Skeletal muscle satellite cell (primary cell): ENCODE results near the gene MYBBP1A.

Source experiments
- H3K27me3 ChIP-seq: 2 replicates; pipeline ENCODE4 v1.7.0; 2013; ENCODE audit warnings: low read length; ENCODE audit not compliant: control insufficient read depth, insufficient read depth
- H3K36me3 ChIP-seq: 2 replicates; pipeline ENCODE4 v1.7.0; 2013; ENCODE audit warnings: mild to moderate bottlenecking, control low read depth, low read length; ENCODE audit not compliant: insufficient read depth
- H3K4me1 ChIP-seq: 2 replicates; pipeline ENCODE4 v1.7.0; 2013; ENCODE audit warnings: low read length; ENCODE audit not compliant: control insufficient read depth, insufficient read depth
- H3K4me2 ChIP-seq: 2 replicates; pipeline ENCODE4 v1.7.0; 2013; ENCODE audit warnings: mild to moderate bottlenecking, low read length
- H3K4me3 ChIP-seq: 2 replicates; pipeline ENCODE4 v1.7.0; 2013; ENCODE audit warnings: low read length
- H3K9ac ChIP-seq: 2 replicates; pipeline ENCODE4 v1.7.0; 2013; ENCODE audit warnings: mild to moderate bottlenecking, low read depth, low read length, moderate library complexity
- H3K9me3 ChIP-seq: replicated peaks from 2 replicates; pipeline ENCODE4 v1.7.0; 2013; ENCODE audit warnings: mild to moderate bottlenecking, control low read depth, low read length

Gene MYBBP1A

GRCh38 chr17:4555873-4556759, 932 bp upstream of the MYBBP1A start:
- peak overlapping the region; percentile 88 for H3K9ac ChIP-seq
- H3K9me3 ChIP-seq = no peaks in the 10 kb centered on the region
- peaks cover 8% of the 10 kb centered on the region for H3K27me3 ChIP-seq
- H3K36me3 ChIP-seq = peaks cover 22% of the 10 kb centered on the region
- peak overlapping the region; percentile 92 for H3K4me3 ChIP-seq
- H3K4me1 ChIP-seq = peaks cover 16% of the 10 kb centered on the region
- H3K4me2 ChIP-seq = peak overlapping the region; percentile 81

- H3K4me1 ChIP-seq = peaks cover 16% of the 10 kb centered on the region
- H3K9me3 ChIP-seq = no peaks in the 10 kb centered on the region
- peak overlapping the region; percentile 88 for H3K9ac ChIP-seq
- peak overlapping the region; percentile 81 for H3K4me2 ChIP-seq
- H3K4me3 ChIP-seq = peak overlapping the region; percentile 92
- H3K27me3 ChIP-seq = no peaks in the 10 kb centered on the region
- H3K36me3 ChIP-seq = peaks cover 37% of the 10 kb centered on the region
Observed at GRCh38 chr17:4554441-4554996, 665 bp downstream of the MYBBP1A start.

GRCh38 chr17:4553669-4554068, 1.5 kb downstream of the MYBBP1A start:
- Histone ChIP-seq H3K4me1 (peaks cover 16% of the 10 kb centered on the region), H3K36me3 (peaks cover 44% of the 10 kb centered on the region), H3K4me2 (peak overlapping the region; percentile 81), H3K9ac (peak overlapping the region; percentile 88), H3K4me3 (peak overlapping the region; percentile 92), H3K9me3 (no peaks in the 10 kb centered on the region), H3K27me3 (no peaks in the 10 kb centered on the region)

GRCh38 chr17:4551796-4552525, 3.2 kb downstream of the MYBBP1A start:
- peaks cover 61% of the 10 kb centered on the region for H3K36me3 ChIP-seq
- no peak overlapping the region for H3K4me2 ChIP-seq
- no peaks in the 10 kb centered on the region for H3K27me3 ChIP-seq
- H3K9me3 ChIP-seq = no peaks in the 10 kb centered on the region
- no peak overlapping the region for H3K9ac ChIP-seq
- H3K4me3 ChIP-seq = no peak overlapping the region
- peaks cover 16% of the 10 kb centered on the region for H3K4me1 ChIP-seq

GRCh38 chr17:4551141-4551540, 4.0 kb downstream of the MYBBP1A start:
- H3K4me2 ChIP-seq = no peak overlapping the region

GRCh38 chr17:4550534-4551039, 4.6 kb downstream of the MYBBP1A start:
- Histone ChIP-seq H3K9me3 (no peaks in the 10 kb centered on the region), H3K27me3 (no peaks in the 10 kb centered on the region), H3K36me3 (peaks cover 69% of the 10 kb centered on the region), H3K9ac (no peak overlapping the region), H3K4me2 (no peak overlapping the region), H3K4me3 (no peak overlapping the region), H3K4me1 (peaks cover 11% of the 10 kb centered on the region)

More at GRCh38 chr17:4551141-4551540, 4.0 kb downstream of the MYBBP1A start:
- Histone ChIP-seq H3K9me3 (no peaks in the 10 kb centered on the region), H3K36me3 (peaks cover 66% of the 10 kb centered on the region), H3K27me3 (no peaks in the 10 kb centered on the region), H3K4me3 (no peak overlapping the region), H3K4me1 (peaks cover 16% of the 10 kb centered on the region), H3K9ac (no peak overlapping the region)

GRCh38 chr17:4549781-4550533, 5.2 kb downstream of the MYBBP1A start:
- peaks cover 74% of the 10 kb centered on the region for H3K36me3 ChIP-seq
- H3K27me3 ChIP-seq = no peaks in the 10 kb centered on the region

GRCh38 chr17:4548721-4549531, 6.3 kb downstream of the MYBBP1A start:
- Histone ChIP-seq H3K4me1 (peaks cover 4% of the 10 kb centered on the region), H3K9me3 (no peaks in the 10 kb centered on the region), H3K36me3 (peaks cover 77% of the 10 kb centered on the region), H3K4me3 (no peak overlapping the region), H3K9ac (no peak overlapping the region), H3K4me2 (no peak overlapping the region), H3K27me3 (no peaks in the 10 kb centered on the region)

More at GRCh38 chr17:4549781-4550533, 5.2 kb downstream of the MYBBP1A start:
- Histone ChIP-seq H3K9me3 (no peaks in the 10 kb centered on the region), H3K4me2 (no peak overlapping the region), H3K4me3 (no peak overlapping the region), H3K9ac (no peak overlapping the region), H3K4me1 (peaks cover 10% of the 10 kb centered on the region)

- H3K4me2 ChIP-seq = no peak overlapping the region
- H3K4me1 ChIP-seq = no peaks in the 10 kb centered on the region
- no peaks in the 10 kb centered on the region for H3K9me3 ChIP-seq
- H3K9ac ChIP-seq = no peak overlapping the region
- no peak overlapping the region for H3K4me3 ChIP-seq
- peaks cover 70% of the 10 kb centered on the region for H3K36me3 ChIP-seq
- no peaks in the 10 kb centered on the region for H3K27me3 ChIP-seq
Observed at GRCh38 chr17:4548061-4548461, 7.1 kb downstream of the MYBBP1A start.

GRCh38 chr17:4547118-4547906, 7.9 kb downstream of the MYBBP1A start:
- peaks cover 71% of the 10 kb centered on the region for H3K36me3 ChIP-seq
- H3K4me3 ChIP-seq = no peak overlapping the region
- H3K4me1 ChIP-seq = no peaks in the 10 kb centered on the region

More at GRCh38 chr17:4547118-4547906, 7.9 kb downstream of the MYBBP1A start:
- Histone ChIP-seq H3K27me3 (no peaks in the 10 kb centered on the region), H3K4me2 (no peak overlapping the region), H3K9me3 (no peaks in the 10 kb centered on the region), H3K9ac (no peak overlapping the region)
